ENCODE measurements around the gene TRABD2B. TPM values are rescaled to one million over a fixed set of nuclear protein-coding genes. Genes with fewer than 3 reads are reported as not detected.

Gene TRABD2B
- total RNA-seq, 1 experiment from 2014 or later = not detected

GRCh38 chr1:47786316-47786715, 210.9 kb downstream of the TRABD2B start:
- intact Hi-C loops (cut with micrococcal nuclease; ENCODE audit: unreplicated experiment) = no loop called here
- no peak for DNase-seq (ENCODE audit: low spot score)
- POLR2A ChIA-PET (ENCODE audit: low non-redundant PET) = no interaction called here
- H3K4me1 ChIP-seq (ENCODE audit: insufficient read depth, low read length, poor library complexity, severe bottlenecking) = no peaks in the 10 kb centered on the region
- peaks cover 16% of the 10 kb centered on the region for H3K27me3 ChIP-seq (replicated peaks; ENCODE audit: insufficient read depth, low read depth, low read length, poor library complexity)
- no peaks in the 10 kb centered on the region for H3K36me3 ChIP-seq (ENCODE audit: insufficient read depth, low read length, poor library complexity, severe bottlenecking)
- no peak overlapping the region for H3K4me3 ChIP-seq (ENCODE audit: low read depth, low read length, poor library complexity, severe bottlenecking)
- H3K27ac ChIP-seq (ENCODE audit: low read depth, low read length, poor library complexity, severe bottlenecking) = no peak overlapping the region
- CTCF ChIA-PET = no interaction called here
- BruUV-seq (replicated peaks) = no TSS peak
- TF ChIP-seq, protein P1, sequence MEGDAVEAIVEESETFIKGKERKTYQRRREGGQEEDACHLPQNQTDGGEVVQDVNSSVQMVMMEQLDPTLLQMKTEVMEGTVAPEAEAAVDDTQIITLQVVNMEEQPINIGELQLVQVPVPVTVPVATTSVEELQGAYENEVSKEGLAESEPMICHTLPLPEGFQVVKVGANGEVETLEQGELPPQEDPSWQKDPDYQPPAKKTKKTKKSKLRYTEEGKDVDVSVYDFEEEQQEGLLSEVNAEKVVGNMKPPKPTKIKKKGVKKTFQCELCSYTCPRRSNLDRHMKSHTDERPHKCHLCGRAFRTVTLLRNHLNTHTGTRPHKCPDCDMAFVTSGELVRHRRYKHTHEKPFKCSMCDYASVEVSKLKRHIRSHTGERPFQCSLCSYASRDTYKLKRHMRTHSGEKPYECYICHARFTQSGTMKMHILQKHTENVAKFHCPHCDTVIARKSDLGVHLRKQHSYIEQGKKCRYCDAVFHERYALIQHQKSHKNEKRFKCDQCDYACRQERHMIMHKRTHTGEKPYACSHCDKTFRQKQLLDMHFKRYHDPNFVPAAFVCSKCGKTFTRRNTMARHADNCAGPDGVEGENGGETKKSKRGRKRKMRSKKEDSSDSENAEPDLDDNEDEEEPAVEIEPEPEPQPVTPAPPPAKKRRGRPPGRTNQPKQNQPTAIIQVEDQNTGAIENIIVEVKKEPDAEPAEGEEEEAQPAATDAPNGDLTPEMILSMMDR (conservative IDR thresholded peaks at IDR 0.05; ENCODE audit: low read depth, low read length) = no peak
- H3K9me3 ChIP-seq (ENCODE audit: low read depth, low read length, poor library complexity, severe bottlenecking) = no peaks in the 10 kb centered on the region

DNA sequence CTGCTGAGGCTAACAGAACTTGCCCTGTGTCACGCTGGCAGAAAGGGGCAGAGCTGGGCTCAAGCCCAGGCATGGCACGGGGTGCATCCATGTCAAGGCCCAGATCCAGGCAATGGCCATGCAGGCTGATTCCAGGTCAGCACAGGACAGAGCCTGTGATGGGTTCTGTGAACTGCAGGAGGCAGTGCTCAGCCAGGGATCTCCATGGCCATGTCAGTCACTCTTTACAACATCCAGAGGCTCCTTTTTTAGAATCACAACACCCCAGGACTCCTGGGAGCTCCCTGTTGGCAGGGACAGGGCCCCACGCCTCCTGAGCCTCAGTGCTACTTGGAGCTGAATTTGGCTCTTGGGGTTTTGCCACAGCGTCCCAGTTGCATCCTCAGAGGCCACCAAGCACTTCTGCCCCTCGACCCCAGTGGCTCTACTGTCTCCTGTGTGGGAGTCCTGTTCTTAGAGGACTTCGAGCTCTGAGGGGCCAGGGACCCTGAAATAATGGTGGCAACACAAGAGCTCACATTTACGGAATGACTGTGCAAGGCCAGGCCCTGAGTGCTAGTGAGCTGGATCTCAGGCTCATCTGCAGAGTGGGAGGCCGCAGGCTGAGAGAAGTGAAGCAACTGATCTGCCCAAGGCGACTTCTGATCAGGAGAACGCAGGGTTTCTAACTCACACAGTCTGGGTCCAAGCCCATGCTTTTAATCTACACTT, 211.5 kb downstream of the TRABD2B start:
- no TSS peak for BruUV-seq (replicated peaks)
- POLR2A ChIA-PET (ENCODE audit: low non-redundant PET) = no interaction called here
- no peaks in the 10 kb centered on the region for H3K36me3 ChIP-seq (ENCODE audit: insufficient read depth, low read length, poor library complexity, severe bottlenecking)
- H3K4me3 ChIP-seq (ENCODE audit: low read depth, low read length, poor library complexity, severe bottlenecking) = no peak overlapping the region
- DNase-seq (ENCODE audit: low spot score) = no peak
- no peaks in the 10 kb centered on the region for H3K4me1 ChIP-seq (ENCODE audit: insufficient read depth, low read length, poor library complexity, severe bottlenecking)
- no peaks in the 10 kb centered on the region for H3K9me3 ChIP-seq (ENCODE audit: low read depth, low read length, poor library complexity, severe bottlenecking)
- TF ChIP-seq, protein P1 (conservative IDR thresholded peaks at IDR 0.05; ENCODE audit: low read depth, low read length) = no peak
- no peak for TF ChIP-seq EZH2 (IDR thresholded peaks at IDR 0.05; ENCODE audit: borderline replicate concordance, low read depth, low read length, poor library complexity, severe bottlenecking)
- CTCF ChIA-PET = no interaction called here
- intact Hi-C loops (cut with micrococcal nuclease; ENCODE audit: unreplicated experiment) = no loop called here
- peaks cover 16% of the 10 kb centered on the region for H3K27me3 ChIP-seq (replicated peaks; ENCODE audit: insufficient read depth, low read depth, low read length, poor library complexity)
- H3K27ac ChIP-seq (ENCODE audit: low read depth, low read length, poor library complexity, severe bottlenecking) = no peak overlapping the region

DNA sequence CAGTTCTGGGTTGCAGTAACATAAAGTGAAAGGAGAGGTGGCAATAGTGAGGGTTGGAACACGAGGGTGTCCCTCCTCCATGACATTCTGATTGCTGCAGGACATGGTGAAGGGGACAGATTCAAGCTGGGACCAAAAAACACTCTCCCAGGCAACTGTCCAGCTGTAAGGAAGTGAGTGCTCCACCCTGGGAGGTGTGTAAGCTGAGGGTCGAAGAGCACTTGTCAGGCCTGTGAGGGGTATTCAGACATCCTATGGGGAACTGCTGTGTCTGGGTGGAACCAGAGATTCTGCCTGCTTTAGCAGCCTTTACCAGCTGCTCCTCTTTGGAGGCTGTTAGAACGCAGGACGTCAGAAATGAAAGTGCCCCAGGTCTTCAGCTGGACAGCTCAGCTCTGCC, 212.1 kb downstream of the TRABD2B start:
- CTCF ChIA-PET = no interaction called here
- no peak for DNase-seq (ENCODE audit: low spot score)
- TF ChIP-seq, protein P1 (conservative IDR thresholded peaks at IDR 0.05; ENCODE audit: low read depth, low read length) = no peak
- TF ChIP-seq EZH2 (IDR thresholded peaks at IDR 0.05; ENCODE audit: borderline replicate concordance, low read depth, low read length, poor library complexity, severe bottlenecking) = no peak
- H3K9me3 ChIP-seq (ENCODE audit: low read depth, low read length, poor library complexity, severe bottlenecking) = no peaks in the 10 kb centered on the region
- no peak overlapping the region for H3K27ac ChIP-seq (ENCODE audit: low read depth, low read length, poor library complexity, severe bottlenecking)
- H3K27me3 ChIP-seq (replicated peaks; ENCODE audit: insufficient read depth, low read depth, low read length, poor library complexity) = peaks cover 16% of the 10 kb centered on the region
- POLR2A ChIA-PET (ENCODE audit: low non-redundant PET) = no interaction called here
- H3K4me3 ChIP-seq (ENCODE audit: low read depth, low read length, poor library complexity, severe bottlenecking) = no peak overlapping the region
- H3K4me1 ChIP-seq (ENCODE audit: insufficient read depth, low read length, poor library complexity, severe bottlenecking) = no peaks in the 10 kb centered on the region
- H3K36me3 ChIP-seq (ENCODE audit: insufficient read depth, low read length, poor library complexity, severe bottlenecking) = no peaks in the 10 kb centered on the region
- intact Hi-C loops (cut with micrococcal nuclease; ENCODE audit: unreplicated experiment) = no loop called here
- BruUV-seq (replicated peaks) = no TSS peak

All from A673 (cell line).